Choroid plexus epithelial cell (primary cell): ENCODE data around the gene IL15RA.

ENCODE experiments used
- DNase-seq: peaks from one replicate; pipeline ENCODE4 v3.0.0-alpha.2; 2010; ENCODE audit warnings: low read depth
- H3K4me3 ChIP-seq: 2 replicates; pipeline ENCODE4 v1.5.1; 2011; ENCODE audit warnings: low read depth, mild to moderate bottlenecking, control low read depth, low read length, moderate library complexity
- CTCF ChIP-seq: conservative IDR thresholded peaks from 2 replicates; pipeline ENCODE4 v1.5.1; 2011; ENCODE audit warnings: low read depth, mild to moderate bottlenecking, control low read depth, inconsistent platforms, low read length, moderate library complexity

Gene IL15RA

GRCh38 chr10:5970527-5970926, 6.8 kb downstream of the IL15RA start:
- no peak overlapping the region for H3K4me3 ChIP-seq
- no peak for DNase-seq
- no peak for TF ChIP-seq CTCF

- TF ChIP-seq CTCF: no peak
- no peak overlapping the region for H3K4me3 ChIP-seq
- no peak for DNase-seq
Observed at GRCh38 chr10:5970066-5970465, 7.3 kb downstream of the IL15RA start.

- no peak for DNase-seq
- no peak for TF ChIP-seq CTCF
- no peak overlapping the region for H3K4me3 ChIP-seq
Observed at GRCh38 chr10:5968681-5969453, 8.5 kb downstream of the IL15RA start.

- TF ChIP-seq CTCF: no peak
- no peak for DNase-seq
- H3K4me3 ChIP-seq: no peak overlapping the region
Observed at GRCh38 chr10:5968037-5968680, 9.2 kb downstream of the IL15RA start.

GRCh38 chr10:5965266-5965665, 12.1 kb downstream of the IL15RA start:
- no peak overlapping the region for H3K4me3 ChIP-seq
- DNase-seq: no peak
- TF ChIP-seq CTCF: no peak

- no peak overlapping the region for H3K4me3 ChIP-seq
- no peak for DNase-seq
- no peak for TF ChIP-seq CTCF
Observed at GRCh38 chr10:5964736-5965135, 12.6 kb downstream of the IL15RA start.

- H3K4me3 ChIP-seq: no peak overlapping the region
- TF ChIP-seq CTCF: no peak
- DNase-seq: no peak
Observed at GRCh38 chr10:5963591-5963990, 13.8 kb downstream of the IL15RA start.
